ENCODE results near the gene ZNF263. TPM values are rescaled to one million over a fixed set of nuclear protein-coding genes. Genes with fewer than 3 reads are reported as not detected.

ZNF263 gene
- total and polyA plus RNA-seq, 10 of the 15 experiments (the other 5 are each of a cell fraction or from before 2014, with no cell fraction given), result 4.7 to 45.6 (median 24.5) TPM

DNA sequence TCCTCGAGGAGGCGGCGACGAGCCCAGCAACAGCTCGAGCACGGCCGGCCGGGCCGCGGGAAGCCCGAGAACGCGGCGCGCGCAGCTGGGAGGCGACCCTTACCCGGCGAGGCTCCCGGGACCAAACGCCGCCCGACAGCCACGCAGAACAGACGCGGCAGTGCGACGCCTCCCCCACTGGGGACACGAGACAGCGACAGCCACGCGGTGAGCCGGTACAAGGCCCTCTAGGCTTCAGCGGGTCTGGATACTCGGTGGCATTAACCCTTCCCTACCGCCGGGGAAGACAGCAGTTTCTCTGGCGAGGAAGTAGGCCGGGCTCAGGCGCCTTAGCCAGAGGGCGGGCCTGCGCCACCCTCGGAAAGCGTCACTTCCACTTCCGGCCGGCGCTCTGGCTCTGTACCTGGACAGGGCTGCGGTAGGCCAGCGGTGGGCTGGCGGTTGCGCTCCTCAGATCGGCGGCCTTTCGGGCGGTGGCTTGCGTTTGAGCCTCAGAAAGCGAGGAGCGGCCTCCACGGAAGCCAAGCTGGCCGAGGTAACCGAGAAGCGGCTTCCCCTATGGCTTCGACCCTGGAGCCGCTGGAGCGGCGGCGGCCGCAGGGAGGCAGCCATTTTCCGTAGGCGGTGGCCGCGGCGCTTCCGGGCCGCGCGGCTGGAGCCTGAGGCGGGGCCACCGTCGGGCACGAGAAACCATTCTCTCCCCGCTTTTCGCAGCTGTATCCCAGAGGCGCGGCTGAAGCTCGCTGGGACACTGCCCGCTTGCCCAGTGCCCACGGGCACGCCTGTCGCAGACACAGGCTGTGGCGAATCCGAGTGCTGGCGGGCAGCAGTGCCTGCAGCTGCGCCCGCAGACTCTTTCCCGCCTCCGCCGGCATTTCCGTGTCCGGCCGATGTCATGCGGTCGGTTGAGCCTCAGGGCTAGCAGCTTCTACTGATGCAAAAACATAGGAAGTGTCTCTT, 22.1 kb downstream of the ZNF263 start, which contains the start of the genes TIGD7 and ZNF75A (continued):
- TF ChIP-seq YY1 (IDR thresholded peaks at IDR 0.05; ENCODE audit: low read depth, low read length) (peak; percentile 95), TCF7 (IDR thresholded peaks at IDR 0.05; ENCODE audit: borderline replicate concordance) (no peak), SUZ12 (IDR thresholded peaks at IDR 0.05; ENCODE audit: unreplicated experiment) (no peak), BCL11A (IDR thresholded peaks at IDR 0.05; ENCODE audit: low read depth, low read length) (no peak), RB1 (IDR thresholded peaks at IDR 0.05; ENCODE audit: borderline replicate concordance) (0 out of 2 replicates have a peak, but pooled peaks have one; percentile 54), CBFB (IDR thresholded peaks at IDR 0.05; ENCODE audit: low read depth) (no peak; the same call in 1 of the 2 replicates), STAT1 (conservative IDR thresholded peaks at IDR 0.05) (no peak), CBX3 (IDR thresholded peaks at IDR 0.05; ENCODE audit: borderline replicate concordance, low read depth) (no peak), SRF (IDR thresholded peaks at IDR 0.05; ENCODE audit: low read depth in 2 of 2, low read length in 2 of 2) (no peak), NFXL1 (IDR thresholded peaks at IDR 0.05; ENCODE audit: borderline replicate concordance) (no peak), ASH2L (IDR thresholded peaks at IDR 0.05; ENCODE audit: borderline replicate concordance, low read depth) (peak; percentile 61; the same call in 1 of the 2 replicates), NFYA (IDR thresholded peaks at IDR 0.05; ENCODE audit: borderline replicate concordance, low read depth, low read length) (no peak), KLF5 (IDR thresholded peaks at IDR 0.05; ENCODE audit: partially characterized antibody) (peak; percentile 90), GABPA (IDR thresholded peaks at IDR 0.05; ENCODE audit: low read depth) (peak; percentile 88), NR2F1 (conservative IDR thresholded peaks at IDR 0.05) (peak; percentile 50; the same call in 1 of the 2 replicates)
- TF ChIP-seq, protein P1, sequence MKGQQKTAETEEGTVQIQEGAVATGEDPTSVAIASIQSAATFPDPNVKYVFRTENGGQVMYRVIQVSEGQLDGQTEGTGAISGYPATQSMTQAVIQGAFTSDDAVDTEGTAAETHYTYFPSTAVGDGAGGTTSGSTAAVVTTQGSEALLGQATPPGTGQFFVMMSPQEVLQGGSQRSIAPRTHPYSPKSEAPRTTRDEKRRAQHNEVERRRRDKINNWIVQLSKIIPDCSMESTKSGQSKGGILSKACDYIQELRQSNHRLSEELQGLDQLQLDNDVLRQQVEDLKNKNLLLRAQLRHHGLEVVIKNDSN (IDR thresholded peaks at IDR 0.05; ENCODE audit: borderline replicate concordance, extremely low read length, insufficient read depth, low read depth, low read length), result no peak
- TF ChIP-seq, protein P2, sequence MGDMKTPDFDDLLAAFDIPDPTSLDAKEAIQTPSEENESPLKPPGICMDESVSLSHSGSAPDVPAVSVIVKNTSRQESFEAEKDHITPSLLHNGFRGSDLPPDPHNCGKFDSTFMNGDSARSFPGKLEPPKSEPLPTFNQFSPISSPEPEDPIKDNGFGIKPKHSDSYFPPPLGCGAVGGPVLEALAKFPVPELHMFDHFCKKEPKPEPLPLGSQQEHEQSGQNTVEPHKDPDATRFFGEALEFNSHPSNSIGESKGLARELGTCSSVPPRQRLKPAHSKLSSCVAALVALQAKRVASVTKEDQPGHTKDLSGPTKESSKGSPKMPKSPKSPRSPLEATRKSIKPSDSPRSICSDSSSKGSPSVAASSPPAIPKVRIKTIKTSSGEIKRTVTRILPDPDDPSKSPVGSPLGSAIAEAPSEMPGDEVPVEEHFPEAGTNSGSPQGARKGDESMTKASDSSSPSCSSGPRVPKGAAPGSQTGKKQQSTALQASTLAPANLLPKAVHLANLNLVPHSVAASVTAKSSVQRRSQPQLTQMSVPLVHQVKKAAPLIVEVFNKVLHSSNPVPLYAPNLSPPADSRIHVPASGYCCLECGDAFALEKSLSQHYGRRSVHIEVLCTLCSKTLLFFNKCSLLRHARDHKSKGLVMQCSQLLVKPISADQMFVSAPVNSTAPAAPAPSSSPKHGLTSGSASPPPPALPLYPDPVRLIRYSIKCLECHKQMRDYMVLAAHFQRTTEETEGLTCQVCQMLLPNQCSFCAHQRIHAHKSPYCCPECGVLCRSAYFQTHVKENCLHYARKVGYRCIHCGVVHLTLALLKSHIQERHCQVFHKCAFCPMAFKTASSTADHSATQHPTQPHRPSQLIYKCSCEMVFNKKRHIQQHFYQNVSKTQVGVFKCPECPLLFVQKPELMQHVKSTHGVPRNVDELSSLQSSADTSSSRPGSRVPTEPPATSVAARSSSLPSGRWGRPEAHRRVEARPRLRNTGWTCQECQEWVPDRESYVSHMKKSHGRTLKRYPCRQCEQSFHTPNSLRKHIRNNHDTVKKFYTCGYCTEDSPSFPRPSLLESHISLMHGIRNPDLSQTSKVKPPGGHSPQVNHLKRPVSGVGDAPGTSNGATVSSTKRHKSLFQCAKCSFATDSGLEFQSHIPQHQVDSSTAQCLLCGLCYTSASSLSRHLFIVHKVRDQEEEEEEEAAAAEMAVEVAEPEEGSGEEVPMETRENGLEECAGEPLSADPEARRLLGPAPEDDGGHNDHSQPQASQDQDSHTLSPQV (IDR thresholded peaks at IDR 0.05), result 0 out of 2 replicates have a peak, but pooled peaks have one; percentile 19
- TF ChIP-seq, protein P3, sequence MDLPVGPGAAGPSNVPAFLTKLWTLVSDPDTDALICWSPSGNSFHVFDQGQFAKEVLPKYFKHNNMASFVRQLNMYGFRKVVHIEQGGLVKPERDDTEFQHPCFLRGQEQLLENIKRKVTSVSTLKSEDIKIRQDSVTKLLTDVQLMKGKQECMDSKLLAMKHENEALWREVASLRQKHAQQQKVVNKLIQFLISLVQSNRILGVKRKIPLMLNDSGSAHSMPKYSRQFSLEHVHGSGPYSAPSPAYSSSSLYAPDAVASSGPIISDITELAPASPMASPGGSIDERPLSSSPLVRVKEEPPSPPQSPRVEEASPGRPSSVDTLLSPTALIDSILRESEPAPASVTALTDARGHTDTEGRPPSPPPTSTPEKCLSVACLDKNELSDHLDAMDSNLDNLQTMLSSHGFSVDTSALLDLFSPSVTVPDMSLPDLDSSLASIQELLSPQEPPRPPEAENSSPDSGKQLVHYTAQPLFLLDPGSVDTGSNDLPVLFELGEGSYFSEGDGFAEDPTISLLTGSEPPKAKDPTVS (IDR thresholded peaks at IDR 0.05; ENCODE audit: low read depth, low read length), result no peak
- TF ChIP-seq, protein P4, sequence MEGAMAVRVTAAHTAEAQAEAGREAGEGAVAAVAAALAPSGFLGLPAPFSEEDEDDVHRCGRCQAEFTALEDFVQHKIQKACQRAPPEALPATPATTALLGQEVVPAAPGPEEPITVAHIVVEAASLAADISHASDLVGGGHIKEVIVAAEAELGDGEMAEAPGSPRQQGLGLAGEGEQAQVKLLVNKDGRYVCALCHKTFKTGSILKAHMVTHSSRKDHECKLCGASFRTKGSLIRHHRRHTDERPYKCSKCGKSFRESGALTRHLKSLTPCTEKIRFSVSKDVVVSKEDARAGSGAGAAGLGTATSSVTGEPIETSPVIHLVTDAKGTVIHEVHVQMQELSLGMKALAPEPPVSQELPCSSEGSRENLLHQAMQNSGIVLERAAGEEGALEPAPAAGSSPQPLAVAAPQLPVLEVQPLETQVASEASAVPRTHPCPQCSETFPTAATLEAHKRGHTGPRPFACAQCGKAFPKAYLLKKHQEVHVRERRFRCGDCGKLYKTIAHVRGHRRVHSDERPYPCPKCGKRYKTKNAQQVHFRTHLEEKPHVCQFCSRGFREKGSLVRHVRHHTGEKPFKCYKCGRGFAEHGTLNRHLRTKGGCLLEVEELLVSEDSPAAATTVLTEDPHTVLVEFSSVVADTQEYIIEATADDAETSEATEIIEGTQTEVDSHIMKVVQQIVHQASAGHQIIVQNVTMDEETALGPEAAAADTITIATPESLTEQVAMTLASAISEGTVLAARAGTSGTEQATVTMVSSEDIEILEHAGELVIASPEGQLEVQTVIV (IDR thresholded peaks at IDR 0.05; ENCODE audit: borderline replicate concordance, partially characterized antibody), result peak; percentile 29
